Urinary bladder (tissue), 4 donors: ENCODE data around the gene PHF13. TPM values are rescaled to one million over a fixed set of nuclear protein-coding genes. Genes with fewer than 3 reads are reported as not detected.
"Not testable (repeated sequence)": the region's sequence is repeated elsewhere in the genome, so short reads cannot be mapped to it uniquely, and the experiment has no call there.

Experiments
- DNase-seq: peaks from one replicate; pipeline ENCODE4 v3.0.0-alpha.2; 2015; ENCODE audit errors: extremely low spot score
- H3K27ac ChIP-seq: one replicate; pipeline ENCODE4 v1.5.1; 2013; ENCODE audit warnings: low read depth, mild to moderate bottlenecking, moderate library complexity
- H3K36me3 ChIP-seq: one replicate; pipeline ENCODE4 v1.6.1; 2013; ENCODE audit warnings: mild to moderate bottlenecking, moderate library complexity; ENCODE audit not compliant: insufficient read depth
- H3K4me1 ChIP-seq: one replicate; pipeline ENCODE4 v1.6.1; 2013; ENCODE audit warnings: mild to moderate bottlenecking, moderate library complexity; ENCODE audit not compliant: insufficient read depth
- H3K4me3 ChIP-seq: one replicate; pipeline ENCODE4 v1.5.1; 2013; ENCODE audit warnings: low read depth, low read length
- WGBS: extraction: QIAGEN DNeasy Blood & Tissue Kit; methylation state at CpG from one replicate; pipeline ENCODE4 v1.1.7; 2013; 5-methylcytosine and 5-hydroxymethylcytosine counted together
- polyA plus RNA-seq: library from polyadenylated mRNA; stranded (reverse); fragments of 200-250 nt; gene quantifications from one replicate; pipeline ENCODE4 v1.2.3, GENCODE V29; 2013
- total RNA-seq: library from RNA; depleted of rRNA; stranded (reverse); fragments of >200 nt; gene quantifications from one replicate; pipeline ENCODE4 v1.2.3, GENCODE V29; 2014
- donor health status: healthy with polysubstance abuse.
- donor health status: healthy.

The PHF13 gene
- total and polyA plus RNA-seq, 2 donors: 16.3 to 19.0 TPM

DNA sequence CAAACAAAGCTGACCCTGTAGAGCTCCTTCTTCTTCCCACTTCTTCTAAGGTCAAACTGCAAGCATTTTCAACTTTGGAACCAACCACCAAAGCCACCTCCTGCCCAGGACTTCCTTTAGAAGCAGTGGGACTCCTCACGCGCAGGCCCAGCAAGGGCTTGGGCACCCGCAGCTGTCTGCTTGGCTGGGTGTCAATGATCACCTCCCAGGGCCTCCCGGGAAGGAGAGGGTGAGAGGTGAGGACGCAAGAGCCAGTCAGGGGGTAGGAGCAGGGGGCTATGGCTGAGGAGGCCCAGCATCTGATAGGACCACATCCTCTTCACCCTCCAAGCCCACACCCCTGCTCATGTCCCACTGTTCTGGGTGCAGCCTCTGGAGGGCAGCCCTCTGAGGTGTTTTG, 21.1 kb upstream of the PHF13 start:
- no peak overlapping the region for H3K4me3 ChIP-seq
- no peak overlapping the region for H3K27ac ChIP-seq
- H3K36me3 ChIP-seq: peaks cover 6% of the 10 kb centered on the region
- no peak for DNase-seq
- H3K4me1 ChIP-seq: no peaks in the 10 kb centered on the region
- 47% methylated on average over 5 of the region's 5 CpGs for WGBS

DNA sequence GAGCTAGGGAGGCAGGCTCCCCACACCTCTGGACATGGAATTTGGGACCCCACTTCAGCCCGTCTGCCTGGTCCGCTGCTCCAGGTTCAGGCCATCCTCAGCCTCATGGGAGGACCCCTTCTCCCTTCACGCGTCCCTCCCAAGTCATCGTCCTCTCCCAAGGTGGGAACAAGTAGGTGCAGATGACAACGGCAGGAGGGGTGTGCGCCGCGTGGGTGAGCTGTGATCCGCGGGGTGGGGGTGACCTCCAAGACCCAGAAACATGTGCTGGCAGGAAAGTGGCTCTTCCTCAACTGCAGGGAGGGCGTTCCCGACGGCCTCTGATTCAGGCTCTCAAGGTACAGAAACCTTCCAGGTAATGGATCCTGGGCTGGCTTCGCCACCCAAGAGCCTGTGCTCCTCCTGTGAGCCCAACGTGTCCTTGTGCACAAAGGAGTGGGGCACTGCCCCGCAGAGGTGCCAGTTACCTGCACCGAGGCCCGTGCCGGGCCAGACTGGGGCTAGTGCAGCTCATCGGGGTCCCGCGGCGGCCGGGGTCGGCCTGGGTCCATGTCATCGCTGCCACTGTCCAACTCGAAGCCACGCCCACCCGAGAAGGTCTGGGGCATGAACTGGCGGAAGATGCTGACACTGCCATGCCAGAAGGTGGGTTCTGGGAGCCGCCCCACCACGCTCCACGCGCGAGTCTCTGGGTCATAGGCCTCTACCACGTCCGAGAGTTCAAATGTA, 20.5 kb upstream of the PHF13 start:
- no peaks in the 10 kb centered on the region for H3K4me1 ChIP-seq
- no peak overlapping the region for H3K27ac ChIP-seq
- peaks cover 8% of the 10 kb centered on the region for H3K36me3 ChIP-seq
- DNase-seq: no peak
- WGBS: 92% methylated on average over 38 of the region's 38 CpGs
- H3K4me3 ChIP-seq: no peak overlapping the region

DNA sequence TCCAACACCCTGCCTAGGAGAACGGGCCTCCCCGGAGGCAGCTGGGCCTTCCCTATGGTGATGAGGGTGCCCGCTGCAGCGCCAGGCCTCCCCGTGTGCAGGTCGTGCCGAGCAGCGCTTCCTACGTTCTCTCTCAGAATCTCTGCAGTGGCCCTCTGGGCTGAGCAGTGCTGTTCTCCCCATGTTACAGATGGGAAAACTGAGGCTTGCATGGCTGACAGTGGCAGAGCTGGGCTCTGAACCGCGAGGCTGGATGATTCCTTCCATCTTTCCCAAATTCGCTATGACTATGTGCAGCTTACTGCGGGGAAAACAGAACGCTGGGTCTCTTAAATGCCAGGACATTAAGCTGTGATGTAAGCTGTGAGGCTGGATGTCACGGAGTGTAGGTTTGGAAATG, 19.7 kb upstream of the PHF13 start:
- Histone ChIP-seq H3K4me3 (no peak overlapping the region), H3K27ac (no peak overlapping the region), H3K4me1 (no peaks in the 10 kb centered on the region), H3K36me3 (peaks cover 9% of the 10 kb centered on the region)
- 92% methylated on average over 15 of the region's 15 CpGs for WGBS
- DNase-seq: no peak

DNA sequence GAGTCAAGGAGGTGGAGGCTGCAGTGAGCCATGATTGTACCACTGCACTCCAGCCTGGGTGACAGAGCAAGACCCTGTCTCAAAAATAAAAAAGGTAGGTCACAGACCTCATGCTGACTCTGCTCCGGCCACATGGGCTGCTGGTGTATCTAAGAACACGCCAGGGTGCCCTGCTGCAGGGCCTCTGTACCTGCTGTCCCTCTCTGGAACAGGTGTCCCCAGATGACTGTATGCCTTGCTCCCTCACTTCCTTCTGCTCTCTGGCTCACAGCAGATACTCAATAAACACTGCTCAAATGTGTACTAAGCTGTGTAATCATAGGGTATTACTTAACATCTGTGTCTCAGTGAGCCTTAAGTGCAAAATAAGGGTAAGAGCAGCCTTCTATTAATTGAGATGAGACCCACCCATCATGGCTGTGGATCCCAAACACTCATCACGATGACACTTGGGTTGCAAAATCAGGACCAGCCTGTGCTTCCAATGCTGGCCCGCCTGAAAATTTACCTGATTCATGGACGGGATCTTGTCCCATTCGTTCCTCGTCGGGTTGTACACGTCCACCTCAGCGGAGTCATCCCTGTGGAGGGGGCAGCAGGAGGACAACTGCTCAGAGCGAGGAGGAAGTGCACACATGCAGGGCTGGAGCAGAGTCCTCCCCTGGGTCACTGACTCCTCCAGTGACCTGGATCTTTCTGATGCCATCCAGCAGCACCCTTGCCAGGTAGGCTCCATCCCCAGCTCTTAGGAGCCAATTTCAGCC, 18.4 kb upstream of the PHF13 start:
- H3K4me3 ChIP-seq: no peak overlapping the region
- H3K4me1 ChIP-seq: no peaks in the 10 kb centered on the region
- no peak for DNase-seq
- H3K27ac ChIP-seq: no peak overlapping the region
- H3K36me3 ChIP-seq: peaks cover 10% of the 10 kb centered on the region
- WGBS: 82% methylated on average over 11 of the region's 11 CpGs

DNA sequence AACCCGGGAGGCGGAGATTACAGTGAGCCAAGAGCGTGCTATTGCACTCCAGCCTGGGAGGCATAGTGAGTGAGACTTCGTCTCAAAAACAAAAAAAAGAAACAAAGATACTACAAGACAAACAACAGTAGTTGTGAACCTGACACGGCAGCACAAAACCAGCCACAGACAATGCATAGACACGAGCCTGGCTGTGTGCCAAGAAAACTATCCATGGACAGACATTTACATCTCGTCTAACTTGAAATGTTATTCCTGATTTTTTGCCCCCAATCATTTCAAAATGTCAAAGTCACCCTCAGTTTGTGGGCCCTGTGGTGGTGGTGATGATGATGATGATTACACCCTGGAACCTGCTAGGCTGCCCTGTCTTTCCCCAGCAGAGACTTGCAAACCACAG, 17.2 kb upstream of the PHF13 start:
- Histone ChIP-seq H3K4me3 (no peak overlapping the region), H3K4me1 (no peaks in the 10 kb centered on the region), H3K27ac (no peak overlapping the region), H3K36me3 (peaks cover 10% of the 10 kb centered on the region)
- WGBS: 59% methylated on average over 7 of the region's 7 CpGs
- no peak for DNase-seq

DNA sequence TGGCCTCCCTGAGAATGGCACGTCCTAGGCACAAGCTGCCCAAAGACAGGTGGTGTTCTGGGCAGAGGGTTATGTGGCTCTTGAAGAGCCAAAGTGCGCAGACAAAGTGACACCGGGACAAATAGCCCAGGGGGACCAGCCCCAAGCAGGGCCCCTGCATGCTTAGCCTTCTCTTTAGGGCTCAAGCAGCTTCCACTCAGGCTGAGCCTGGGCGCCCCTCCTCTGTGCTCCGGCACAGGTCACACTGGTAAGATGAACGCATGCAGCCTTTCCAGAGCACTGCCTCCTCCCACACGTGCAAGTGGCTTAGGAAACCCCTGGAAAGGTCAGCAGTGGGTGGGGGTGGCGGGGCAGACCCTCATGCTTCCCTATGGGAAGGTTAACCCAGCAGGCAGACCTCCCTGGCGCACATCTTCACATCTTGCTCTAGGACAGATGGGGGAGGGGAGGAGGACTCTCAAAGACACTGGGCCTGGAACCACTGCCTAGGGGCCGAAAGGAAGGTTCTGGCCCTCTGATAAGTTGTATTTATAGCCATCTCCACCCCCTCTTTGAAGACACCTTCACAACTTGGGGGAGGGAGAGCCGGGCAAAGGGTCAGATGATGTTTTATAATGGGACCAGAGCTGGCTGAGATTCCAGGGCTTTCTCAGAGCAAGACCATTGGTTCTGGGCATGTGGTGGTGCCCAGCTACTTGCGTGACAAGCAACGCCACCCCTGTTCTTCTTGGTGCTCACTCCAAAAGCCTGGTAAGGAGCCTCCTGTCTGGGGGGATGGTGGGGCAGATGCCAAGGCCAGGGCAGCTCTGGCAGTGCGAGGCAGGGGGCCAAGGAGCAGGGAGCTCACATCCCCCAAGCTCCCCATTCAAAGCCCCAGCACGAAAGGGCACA, 16.4 kb upstream of the PHF13 start:
- 70% methylated on average over 15 of the region's 15 CpGs for WGBS
- H3K4me3 ChIP-seq: no peak overlapping the region
- H3K36me3 ChIP-seq: peaks cover 10% of the 10 kb centered on the region
- H3K4me1 ChIP-seq: no peaks in the 10 kb centered on the region
- H3K27ac ChIP-seq: no peak overlapping the region
- no peak for DNase-seq

DNA sequence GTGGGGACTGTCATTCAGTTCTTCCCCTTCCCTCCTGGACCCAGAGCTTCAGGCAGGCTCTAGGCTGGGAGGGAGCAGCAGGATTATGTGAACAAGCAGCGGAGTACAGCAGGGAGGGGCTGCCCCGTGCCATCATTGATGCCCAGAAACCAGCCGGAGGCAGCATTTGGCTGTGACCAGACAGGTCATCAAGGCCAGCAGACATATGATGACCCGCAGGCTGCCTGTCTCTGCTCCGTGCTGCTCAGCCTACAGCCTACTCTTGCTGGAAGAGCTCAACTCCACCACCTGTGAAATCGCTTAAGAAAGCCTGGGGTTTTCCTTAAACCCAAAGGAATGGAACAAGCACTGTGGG, 15.8 kb upstream of the PHF13 start:
- peaks cover 10% of the 10 kb centered on the region for H3K36me3 ChIP-seq
- no peak for DNase-seq
- no peak overlapping the region for H3K4me3 ChIP-seq
- H3K4me1 ChIP-seq: no peaks in the 10 kb centered on the region
- H3K27ac ChIP-seq: no peak overlapping the region
- WGBS: 77% methylated on average over 6 of the region's 6 CpGs

DNA sequence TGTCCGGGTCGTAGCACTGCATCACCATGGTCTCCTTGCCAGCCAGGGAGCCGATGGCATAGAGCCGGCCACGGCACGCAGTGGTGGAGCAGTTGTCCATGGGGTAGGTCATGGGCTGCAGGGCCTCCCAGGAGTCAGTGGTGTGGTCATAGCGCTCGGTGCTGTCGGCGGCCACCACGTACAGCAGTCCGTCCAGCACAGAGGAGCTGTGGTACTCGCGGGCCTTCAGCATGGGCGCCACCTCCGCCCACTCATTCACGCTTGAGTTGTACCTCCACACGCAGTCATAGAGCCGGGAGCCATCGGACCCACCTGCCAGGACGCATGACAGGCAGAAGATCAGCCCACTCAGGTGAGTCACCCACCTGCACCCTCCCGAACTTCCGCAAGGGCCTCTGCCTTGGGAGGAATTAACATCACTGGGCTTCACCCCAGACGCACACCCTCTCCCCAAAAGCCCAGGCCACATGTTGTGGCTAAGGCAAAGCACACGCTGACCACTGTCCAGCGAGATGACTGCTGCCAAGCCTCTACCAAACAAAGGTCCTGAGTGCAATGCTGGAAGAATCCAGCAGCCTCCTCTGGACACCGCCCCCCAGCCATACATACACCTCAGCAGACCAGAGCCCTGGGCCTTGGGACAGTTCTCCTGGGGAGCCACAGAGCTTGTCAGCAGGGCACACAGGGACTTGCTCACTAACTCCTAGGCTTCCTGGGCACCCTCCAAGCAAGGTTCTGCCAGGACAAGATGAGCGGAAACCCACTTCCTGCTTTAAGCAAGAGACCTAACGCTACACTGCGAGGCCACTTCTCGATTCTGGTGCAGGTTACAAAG, 14.2 kb upstream of the PHF13 start:
- H3K4me1 ChIP-seq: no peaks in the 10 kb centered on the region
- peak overlapping the region; percentile 15 for H3K4me3 ChIP-seq
- whole genome bisulfite sequencing: 79% methylated on average over 31 of the region's 31 CpGs
- H3K36me3 ChIP-seq: peaks cover 4% of the 10 kb centered on the region
- no peak for DNase-seq
- no peak overlapping the region for H3K27ac ChIP-seq

DNA sequence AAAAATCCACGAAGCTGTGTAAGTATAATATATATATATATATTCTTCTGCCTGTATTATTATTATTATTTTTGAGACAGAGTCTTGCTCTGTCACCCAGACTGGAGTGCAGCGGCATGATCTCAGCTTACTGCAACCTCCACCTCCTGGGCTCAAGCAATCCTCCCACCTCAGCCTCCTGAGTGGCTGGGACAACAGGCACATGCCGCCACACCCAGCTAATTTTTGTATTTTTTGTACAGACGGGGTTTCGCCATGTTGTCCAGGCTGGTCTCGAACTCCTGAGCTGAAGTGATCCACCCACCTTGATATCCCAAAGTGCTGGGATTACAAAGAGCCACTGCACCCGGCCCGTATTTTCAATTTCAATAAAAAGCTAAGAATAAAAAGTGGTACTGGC, 13.5 kb upstream of the PHF13 start:
- not testable (repeated sequence) for H3K36me3 ChIP-seq, H3K4me1 ChIP-seq, DNase-seq, H3K27ac ChIP-seq
- H3K4me3 ChIP-seq: peak overlapping the region; percentile 77
- 62% methylated on average over 8 of the region's 8 CpGs for WGBS

DNA sequence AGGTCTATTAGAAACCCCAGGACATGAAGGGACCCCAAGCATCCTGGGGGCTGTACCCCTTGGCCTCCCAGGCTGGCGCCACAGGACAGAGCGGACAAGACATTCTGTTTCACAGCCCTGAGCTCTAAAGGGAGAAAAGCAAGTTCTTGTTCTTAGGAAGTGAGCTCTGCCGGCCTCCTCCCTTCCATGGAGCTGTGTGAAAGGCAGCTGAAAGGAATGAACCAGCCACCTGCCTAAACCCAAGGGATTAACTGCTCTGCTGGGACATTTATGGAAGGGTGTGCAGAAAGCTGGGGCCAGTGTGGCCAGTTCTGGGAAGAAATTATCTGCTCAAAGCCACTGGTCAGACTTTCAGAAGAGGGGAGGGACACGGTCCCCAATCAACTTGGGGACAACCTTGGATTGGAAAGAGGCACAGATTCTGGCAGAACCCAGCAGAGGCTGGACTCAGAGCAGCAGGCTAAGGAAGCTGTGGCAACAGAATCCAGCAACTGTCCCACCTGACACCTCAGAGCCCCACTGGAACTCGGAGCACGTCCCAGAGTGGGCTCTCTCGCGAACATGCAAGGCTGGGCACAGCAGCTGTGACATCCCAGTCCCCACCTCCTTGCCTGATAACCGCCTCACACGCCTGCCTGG, 13.0 kb upstream of the PHF13 start:
- DNase-seq: no peak
- H3K36me3 ChIP-seq: peaks cover 4% of the 10 kb centered on the region
- peak overlapping the region; percentile 77 for H3K4me3 ChIP-seq
- WGBS: 13% methylated on average over 10 of the region's 10 CpGs
- no peaks in the 10 kb centered on the region for H3K4me1 ChIP-seq
- peak overlapping the region; percentile 78 for H3K27ac ChIP-seq

DNA sequence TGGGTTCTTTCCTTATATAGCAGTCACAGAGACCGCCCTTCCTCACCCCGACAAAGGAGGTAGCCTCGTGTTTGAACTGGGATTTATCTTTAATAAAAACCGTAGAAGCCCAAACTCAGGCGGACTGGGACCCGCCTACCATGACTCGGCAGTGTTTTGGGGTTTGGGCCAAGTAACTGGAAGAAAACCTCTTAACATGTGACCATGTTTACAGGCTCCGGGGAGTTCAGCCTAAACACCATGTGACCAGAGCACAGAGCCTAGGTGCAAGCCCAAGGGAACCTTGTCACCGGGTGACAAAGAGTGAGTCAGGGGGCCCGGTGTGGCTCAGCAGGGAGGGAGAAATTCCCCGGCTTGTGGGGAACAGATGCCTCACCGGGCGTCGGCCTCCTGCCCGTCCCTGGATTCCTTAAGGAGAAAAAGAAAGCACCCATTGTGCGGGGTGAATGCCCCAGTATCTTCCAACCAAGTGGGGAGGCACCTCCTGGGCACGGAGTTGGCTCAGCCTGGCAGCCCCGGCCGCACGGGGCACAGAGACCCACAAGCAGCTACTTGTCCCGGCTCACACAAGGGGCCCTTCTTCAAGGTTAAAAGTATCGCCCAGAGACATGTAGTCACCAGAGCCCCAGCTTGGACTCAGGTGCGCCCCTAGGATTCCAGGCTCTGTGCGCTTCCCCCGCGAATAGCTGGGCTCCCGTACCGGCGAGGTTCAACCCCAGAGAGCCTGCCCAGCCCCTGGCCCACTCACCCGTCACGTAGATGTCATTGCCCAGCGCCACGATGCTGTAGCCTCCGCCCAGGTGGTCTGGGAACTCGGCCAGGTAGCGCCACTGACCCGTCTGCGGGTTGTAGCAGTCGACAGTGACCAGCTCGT, 12.2 kb upstream of the PHF13 start:
- Histone ChIP-seq H3K4me1 (no peaks in the 10 kb centered on the region), H3K4me3 (peak overlapping the region; percentile 77), H3K27ac (peak overlapping the region; percentile 96), H3K36me3 (peaks cover 4% of the 10 kb centered on the region)
- no peak for DNase-seq
- WGBS: under 1% methylated on average over 40 of the region's 40 CpGs
